Neural progenitor cell (in vitro differentiated cells): Measurements from ENCODE around the gene IL26.

Source experiments
- EZH2 ChIP-seq: fragments of 200-600 bp; sonication (generic); IDR thresholded peaks from 2 replicates; pipeline ENCODE4 v1.6.1; 2017; ENCODE audit warnings: antibody characterized with exemption, mild to moderate bottlenecking, moderate library complexity
- EZH2phosphoT487 ChIP-seq: fragments of 200-600 bp; sonication (generic); IDR thresholded peaks from 2 replicates; pipeline ENCODE4 v1.6.1; 2017; ENCODE audit warnings: antibody characterized with exemption
- TF ChIP-seq, protein P1 (sequence below): fragments of 200-600 bp; sonication (generic); IDR thresholded peaks from 2 replicates; pipeline ENCODE4 v1.5.1; 2017; ENCODE audit warnings: antibody characterized with exemption, mild to moderate bottlenecking

DNA sequence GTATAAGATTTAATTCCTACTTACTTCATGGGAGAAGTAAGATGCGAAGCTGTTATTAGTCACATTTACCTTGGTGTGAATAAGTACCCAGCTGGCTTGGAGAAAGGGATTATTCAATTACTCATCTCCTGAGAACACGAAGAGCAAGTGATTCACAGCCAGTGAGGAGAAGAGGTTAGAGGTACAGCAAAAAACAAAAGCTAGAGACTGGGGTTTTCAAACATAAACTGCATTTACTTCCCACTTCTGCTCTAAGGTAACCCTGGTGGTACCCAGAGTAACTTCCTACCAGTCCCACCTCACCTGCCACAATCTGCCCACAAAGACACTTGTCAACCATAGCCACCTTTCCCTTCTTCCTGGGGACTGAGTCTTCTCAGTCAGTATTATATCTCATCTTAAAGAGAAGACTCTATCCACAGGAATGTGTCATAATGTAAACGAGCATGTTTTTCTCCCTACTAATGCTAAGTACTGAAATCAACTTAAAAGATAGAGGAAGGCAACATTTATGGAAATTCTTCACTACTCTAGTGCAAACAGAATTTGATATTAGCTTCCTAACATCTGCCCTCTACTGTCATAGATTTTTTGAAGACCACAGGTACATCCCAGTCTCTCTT lies 33.8 kb upstream of the IL26 start:
- TF ChIP-seq, protein P1, sequence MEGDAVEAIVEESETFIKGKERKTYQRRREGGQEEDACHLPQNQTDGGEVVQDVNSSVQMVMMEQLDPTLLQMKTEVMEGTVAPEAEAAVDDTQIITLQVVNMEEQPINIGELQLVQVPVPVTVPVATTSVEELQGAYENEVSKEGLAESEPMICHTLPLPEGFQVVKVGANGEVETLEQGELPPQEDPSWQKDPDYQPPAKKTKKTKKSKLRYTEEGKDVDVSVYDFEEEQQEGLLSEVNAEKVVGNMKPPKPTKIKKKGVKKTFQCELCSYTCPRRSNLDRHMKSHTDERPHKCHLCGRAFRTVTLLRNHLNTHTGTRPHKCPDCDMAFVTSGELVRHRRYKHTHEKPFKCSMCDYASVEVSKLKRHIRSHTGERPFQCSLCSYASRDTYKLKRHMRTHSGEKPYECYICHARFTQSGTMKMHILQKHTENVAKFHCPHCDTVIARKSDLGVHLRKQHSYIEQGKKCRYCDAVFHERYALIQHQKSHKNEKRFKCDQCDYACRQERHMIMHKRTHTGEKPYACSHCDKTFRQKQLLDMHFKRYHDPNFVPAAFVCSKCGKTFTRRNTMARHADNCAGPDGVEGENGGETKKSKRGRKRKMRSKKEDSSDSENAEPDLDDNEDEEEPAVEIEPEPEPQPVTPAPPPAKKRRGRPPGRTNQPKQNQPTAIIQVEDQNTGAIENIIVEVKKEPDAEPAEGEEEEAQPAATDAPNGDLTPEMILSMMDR: no peak
- no peak for TF ChIP-seq EZH2phosphoT487
- no peak for TF ChIP-seq EZH2
